Measurements from ENCODE around the gene SACS. TPM values are rescaled to one million over a fixed set of nuclear protein-coding genes. Genes with fewer than 3 reads are reported as not detected.

SACS gene
- total RNA-seq, 2 donors from 2014 or later: 36.8 to 47.6 TPM

GRCh38 chr13:23427342-23427843, 6.1 kb downstream of the SACS start:
- DNase-seq (ENCODE audit: low spot score): peak; percentile 33
- TF ChIP-seq CTCF (IDR thresholded peaks at IDR 0.05): no peak
- H3K9me3 ChIP-seq: no peaks in the 10 kb centered on the region
- no peaks in the 10 kb centered on the region for H3K36me3 ChIP-seq
- peak; percentile 97 for ATAC-seq (ENCODE audit: insufficient number of reproducible peaks, low FRiP score, low read depth)
- H3K4me3 ChIP-seq: peak overlapping the region; percentile 53
- H3K27ac ChIP-seq: peak overlapping the region; percentile 67 to 84
- peaks cover 20 to 45% of the 10 kb centered on the region in 2 donors for H3K4me1 ChIP-seq (ENCODE audit: control insufficient read depth in 1 of 2, low read depth in 2 of 2)
- H3K27me3 ChIP-seq (replicated peaks; ENCODE audit: insufficient read depth): no peaks in the 10 kb centered on the region

- Histone ChIP-seq H3K4me1 (ENCODE audit: control insufficient read depth in 1 of 2, low read depth in 2 of 2) (peaks cover under 1 to 5% of the 10 kb centered on the region in 2 donors), H3K4me3 (no peak overlapping the region), H3K36me3 (peaks cover 3% of the 10 kb centered on the region), H3K9me3 (no peaks in the 10 kb centered on the region), H3K27me3 (replicated peaks; ENCODE audit: insufficient read depth) (no peaks in the 10 kb centered on the region), H3K27ac (no peak overlapping the region)
- no peak for DNase-seq (ENCODE audit: low spot score)
- no peak for TF ChIP-seq CTCF (IDR thresholded peaks at IDR 0.05)
- no peak for ATAC-seq (ENCODE audit: insufficient number of reproducible peaks, low FRiP score, low read depth)
Observed at GRCh38 chr13:23421596-23421995, 11.9 kb downstream of the SACS start.

- H3K27ac ChIP-seq: no peak overlapping the region
- no peaks in the 10 kb centered on the region for H3K27me3 ChIP-seq (replicated peaks; ENCODE audit: insufficient read depth)
- peaks cover 0 to 19% of the 10 kb centered on the region in 2 donors for H3K4me1 ChIP-seq (ENCODE audit: control insufficient read depth in 1 of 2, low read depth in 2 of 2)
- TF ChIP-seq CTCF (IDR thresholded peaks at IDR 0.05): no peak
- H3K9me3 ChIP-seq: no peaks in the 10 kb centered on the region
- peaks cover 3% of the 10 kb centered on the region for H3K36me3 ChIP-seq
- DNase-seq (ENCODE audit: low spot score) (no peak), ATAC-seq (ENCODE audit: insufficient number of reproducible peaks, low FRiP score, low read depth) (no peak)
- no peak overlapping the region for H3K4me3 ChIP-seq
Observed at GRCh38 chr13:23418776-23419683, 14.5 kb downstream of the SACS start.

GRCh38 chr13:23414682-23415081, 18.8 kb downstream of the SACS start:
- DNase-seq (ENCODE audit: low spot score) (no peak), ATAC-seq (ENCODE audit: insufficient number of reproducible peaks, low FRiP score, low read depth) (no peak)
- H3K27me3 ChIP-seq (replicated peaks; ENCODE audit: insufficient read depth): no peaks in the 10 kb centered on the region
- peaks cover 0 to 22% of the 10 kb centered on the region in 2 donors for H3K4me1 ChIP-seq (ENCODE audit: control insufficient read depth in 1 of 2, low read depth in 2 of 2)
- H3K36me3 ChIP-seq: no peaks in the 10 kb centered on the region
- H3K4me3 ChIP-seq: no peak overlapping the region
- H3K27ac ChIP-seq: no peak overlapping the region
- H3K9me3 ChIP-seq: no peaks in the 10 kb centered on the region
- TF ChIP-seq CTCF (IDR thresholded peaks at IDR 0.05): no peak

- no peak for ATAC-seq (ENCODE audit: insufficient number of reproducible peaks, low FRiP score, low read depth)
- no peak for TF ChIP-seq CTCF (IDR thresholded peaks at IDR 0.05)
- Histone ChIP-seq H3K27me3 (replicated peaks; ENCODE audit: insufficient read depth) (no peaks in the 10 kb centered on the region), H3K36me3 (no peaks in the 10 kb centered on the region), H3K4me3 (no peak overlapping the region), H3K4me1 (ENCODE audit: control insufficient read depth in 1 of 2, low read depth in 2 of 2) (peaks cover 0 to 21% of the 10 kb centered on the region in 2 donors), H3K9me3 (no peaks in the 10 kb centered on the region), H3K27ac (no peak overlapping the region)
- DNase-seq (ENCODE audit: low spot score): no peak
Observed at GRCh38 chr13:23411706-23412105, 21.8 kb downstream of the SACS start.

Data from thoracic aorta (tissue), 2 donors.